ENCODE data around the gene SP1. TPM values are rescaled to one million over a fixed set of nuclear protein-coding genes. Genes with fewer than 3 reads are reported as not detected.
A peak's percentile ranks its signal among the peaks of the same experiment; 100 is the strongest.

The SP1 gene
- total and polyA plus RNA-seq, 9 of the 15 experiments (the other 6 are each of a cell fraction or from before 2014, with no cell fraction given): 8.0 to 65.5 (median 41.6) TPM

GRCh38 chr12:53441040-53441833 is 61.3 kb downstream of the SP1 start, which contains the start of gene PRR13 (continued):
- TF ChIP-seq MGA (IDR thresholded peaks at IDR 0.05) (peak; percentile 62), ZNF134 (CRISPR knock-in tag; conservative IDR thresholded peaks at IDR 0.05) (no peak), MYC (IDR thresholded peaks at IDR 0.05; ENCODE audit: low read depth, low read length) (peak; percentile 71), MYC (CRISPR knock-in tag; IDR thresholded peaks at IDR 0.05; ENCODE audit: borderline replicate concordance, low read depth) (peak; percentile 43; the same call in 1 of the 2 replicates), RFX7 (CRISPR knock-in tag; IDR thresholded peaks at IDR 0.05) (no peak), ZNF609 (CRISPR knock-in tag; IDR thresholded peaks at IDR 0.05; ENCODE audit: borderline replicate concordance) (no peak), HDGF (IDR thresholded peaks at IDR 0.05) (no peak), CBFA2T3 (IDR thresholded peaks at IDR 0.05) (no peak), ZKSCAN3 (CRISPR knock-in tag; IDR thresholded peaks at IDR 0.05) (no peak)
- TF ChIP-seq, protein P1, sequence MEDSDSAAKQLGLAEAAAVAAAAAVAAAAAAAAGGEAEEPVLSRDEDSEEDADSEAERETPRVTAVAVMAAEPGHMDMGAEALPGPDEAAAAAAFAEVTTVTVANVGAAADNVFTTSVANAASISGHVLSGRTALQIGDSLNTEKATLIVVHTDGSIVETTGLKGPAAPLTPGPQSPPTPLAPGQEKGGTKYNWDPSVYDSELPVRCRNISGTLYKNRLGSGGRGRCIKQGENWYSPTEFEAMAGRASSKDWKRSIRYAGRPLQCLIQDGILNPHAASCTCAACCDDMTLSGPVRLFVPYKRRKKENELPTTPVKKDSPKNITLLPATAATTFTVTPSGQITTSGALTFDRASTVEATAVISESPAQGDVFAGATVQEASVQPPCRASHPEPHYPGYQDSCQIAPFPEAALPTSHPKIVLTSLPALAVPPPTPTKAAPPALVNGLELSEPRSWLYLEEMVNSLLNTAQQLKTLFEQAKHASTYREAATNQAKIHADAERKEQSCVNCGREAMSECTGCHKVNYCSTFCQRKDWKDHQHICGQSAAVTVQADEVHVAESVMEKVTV (CRISPR knock-in tag; IDR thresholded peaks at IDR 0.05): no peak
